G401.6 (cell line): Measurements from ENCODE around the gene COQ7.

Experiments
- FAIRE-seq: peaks from 2 replicates; lab custom pipeline; 2012; peaks lifted over from hg19 to GRCh38; lab: Jason Lieb, UNC

Gene COQ7

DNA sequence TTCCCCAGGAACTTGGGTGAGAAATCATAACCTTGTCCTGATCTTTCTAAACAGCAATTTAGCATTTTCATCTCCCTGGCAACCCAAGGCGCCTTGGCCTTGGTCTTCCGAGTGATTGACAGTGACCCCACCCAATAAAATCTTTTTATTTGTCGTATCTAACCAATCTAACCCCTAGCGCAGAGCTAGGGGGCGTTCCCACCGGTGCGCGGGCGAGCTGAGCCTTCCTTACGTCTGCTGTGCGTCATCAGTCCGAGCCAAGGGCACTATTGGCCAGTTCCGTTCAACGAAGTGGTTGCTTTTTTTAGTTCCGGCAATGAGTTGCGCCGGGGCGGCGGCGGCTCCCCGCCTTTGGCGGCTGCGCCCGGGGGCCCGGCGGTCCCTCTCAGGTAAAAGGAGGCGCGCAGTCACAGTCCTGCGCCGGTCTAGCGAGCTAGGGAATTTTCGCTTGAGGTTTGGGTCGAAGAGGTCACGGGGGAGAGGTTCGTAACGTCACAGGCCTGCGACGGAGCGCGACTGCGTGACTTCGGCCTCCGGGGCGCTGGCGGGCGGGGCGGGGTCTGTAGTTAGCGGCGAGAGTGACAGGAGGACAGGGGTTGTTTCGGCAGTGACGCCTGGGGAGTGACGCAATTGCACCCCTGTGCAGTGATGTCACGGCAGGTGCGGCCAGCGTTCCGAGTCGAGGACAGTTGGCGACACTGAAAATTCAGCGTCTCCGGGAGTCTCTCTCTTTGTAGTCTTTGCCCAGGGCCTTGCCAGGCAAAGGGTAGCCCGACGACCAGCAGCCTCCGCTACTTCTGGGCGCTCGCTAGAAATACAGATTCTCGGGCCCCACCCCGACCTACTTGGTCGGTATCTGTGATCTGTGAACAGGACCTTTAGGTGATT is at the start of gene COQ7:
TSS of gene COQ7 (plus strand) at position 266 of the 888 bp plus-strand sequence. CDS start at position 317, 51 bp downstream.
- peak; percentile 97 for FAIRE-seq

DNA sequence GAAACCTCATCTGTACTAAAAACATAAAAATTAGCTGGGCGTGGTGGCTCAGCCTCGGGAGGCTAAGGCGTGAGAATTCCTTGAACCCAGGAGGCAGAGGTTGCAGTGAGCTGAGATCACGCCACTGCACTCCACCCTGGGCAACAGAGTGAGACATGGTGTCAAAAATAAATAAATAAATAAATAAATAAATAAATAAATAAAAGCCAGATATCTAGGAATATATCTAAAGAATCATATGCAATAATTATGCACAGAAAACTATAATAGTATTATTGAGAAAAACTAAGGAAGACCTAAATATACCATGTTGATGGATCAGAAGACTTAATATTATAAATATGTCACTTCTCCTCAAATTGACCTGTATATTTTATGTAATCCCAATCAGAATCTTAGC is 46.7 kb upstream of the COQ7 start:
- no peak for FAIRE-seq

DNA sequence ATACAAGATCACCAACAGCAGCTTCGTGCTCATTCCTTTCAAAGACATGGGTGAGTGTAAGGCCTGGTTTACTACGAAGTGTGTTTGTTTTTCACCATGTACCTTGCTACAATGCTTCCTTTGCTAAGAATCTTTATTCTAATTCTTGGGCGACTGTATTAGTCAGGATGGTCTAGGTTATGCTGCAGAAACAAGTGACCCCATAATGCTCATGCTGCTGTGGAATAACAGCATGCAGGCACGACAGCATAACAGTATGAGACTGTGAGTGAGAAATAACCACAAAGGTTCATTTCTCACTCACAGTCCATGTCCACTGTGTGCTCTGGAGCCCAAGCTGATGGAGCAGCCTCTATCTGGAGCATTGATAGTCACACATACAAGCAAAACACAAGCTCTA is 45.7 kb upstream of the COQ7 start:
- no peak for FAIRE-seq

DNA sequence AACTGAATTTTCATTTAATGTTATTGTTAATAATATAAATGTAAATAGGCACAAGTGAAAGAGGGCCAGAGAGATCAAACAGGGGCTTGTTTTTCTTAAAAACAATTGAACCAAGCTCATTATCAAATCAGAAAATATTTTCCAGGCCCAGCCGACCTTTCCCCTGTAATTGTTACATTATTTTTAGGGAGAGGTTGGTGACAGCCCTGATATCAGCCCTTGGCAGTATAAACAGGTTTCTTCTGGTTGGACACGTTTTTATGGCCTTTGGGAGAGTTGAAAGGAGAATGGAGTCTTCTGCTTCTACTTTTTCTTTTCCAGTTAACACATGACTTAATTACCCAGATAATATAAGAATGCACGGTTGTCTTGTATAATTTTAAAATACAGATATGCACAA is 40.0 kb upstream of the COQ7 start:
- FAIRE-seq: no peak

DNA sequence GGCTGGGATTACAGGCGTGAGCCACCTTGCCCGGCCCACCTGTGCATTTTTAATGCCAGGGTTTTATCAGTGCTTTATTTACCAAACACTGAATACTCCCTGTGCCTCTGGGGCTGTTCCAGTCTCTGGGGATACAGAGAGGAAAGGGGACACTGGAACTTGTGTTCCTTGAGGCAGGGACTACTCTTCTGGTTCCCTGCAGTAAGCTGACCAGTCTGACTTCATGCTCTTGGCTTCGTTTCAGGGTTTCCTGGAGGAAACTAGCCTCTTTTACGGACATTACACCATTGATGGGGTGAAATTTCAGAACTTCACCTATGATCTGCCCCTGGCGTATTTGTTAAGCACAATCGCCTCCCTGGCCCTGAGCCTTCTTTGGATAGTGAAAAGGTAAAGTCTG is 37.4 kb upstream of the COQ7 start:
- FAIRE-seq: no peak

DNA sequence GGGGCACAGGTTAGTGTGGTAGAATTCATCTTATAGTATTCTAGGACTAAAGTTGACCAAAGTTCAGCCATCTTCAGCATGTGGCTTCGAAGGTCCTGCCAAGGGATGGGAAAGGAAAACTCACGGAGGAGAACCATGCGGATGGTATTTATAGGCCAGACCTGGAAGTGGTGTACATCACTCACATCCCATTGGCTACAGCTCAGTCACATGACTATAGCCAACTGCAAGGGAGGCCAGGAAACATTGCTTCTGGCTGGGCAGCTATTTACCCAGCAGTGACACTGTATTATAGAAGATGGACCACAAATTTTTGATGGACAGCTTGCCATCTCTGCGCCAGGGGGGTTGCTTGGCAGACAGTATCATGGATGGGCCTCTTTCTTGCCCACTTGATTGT is 35.7 kb upstream of the COQ7 start:
- no peak for FAIRE-seq

DNA sequence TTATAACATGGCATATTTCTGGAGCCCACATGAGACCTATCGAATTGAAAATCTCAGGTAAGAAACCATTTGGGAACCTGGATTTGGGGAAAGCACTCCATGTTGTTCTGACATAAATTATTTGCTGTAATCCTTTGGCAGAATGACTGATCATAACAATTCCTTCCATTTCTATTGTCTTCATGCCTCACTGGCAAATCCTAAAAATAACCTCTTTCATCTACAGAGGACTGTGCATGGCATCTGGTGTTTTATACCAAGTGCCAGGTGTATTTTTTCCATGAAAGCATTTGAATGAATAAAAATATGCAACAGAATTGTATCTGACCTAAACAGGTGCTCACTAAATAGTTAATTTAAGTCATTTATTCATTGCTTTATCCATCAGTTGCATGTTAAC is 33.7 kb upstream of the COQ7 start:
- no peak for FAIRE-seq

DNA sequence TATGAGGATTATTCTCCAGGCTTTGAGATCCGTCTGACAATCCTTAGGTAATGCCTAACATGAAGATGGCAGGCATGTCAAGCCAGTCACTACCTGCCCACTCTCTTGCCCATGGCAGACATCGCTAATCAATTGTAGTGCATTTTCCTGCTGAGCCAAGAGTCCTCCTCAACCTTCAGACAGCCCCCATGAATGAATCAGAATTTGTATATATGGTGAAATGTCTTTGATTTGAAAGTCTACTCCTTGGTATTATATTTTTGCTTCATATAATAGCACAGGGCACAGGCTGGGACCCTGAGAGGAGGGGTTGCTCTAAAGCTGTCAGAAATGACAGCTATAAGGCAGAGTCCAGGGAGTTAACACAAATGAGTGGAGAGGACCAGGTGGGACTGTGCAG is 27.0 kb upstream of the COQ7 start:
- no peak for FAIRE-seq

- FAIRE-seq: no peak
Measured at GRCh38 chr16:19044769-19045168, 22.6 kb upstream of the COQ7 start.

DNA sequence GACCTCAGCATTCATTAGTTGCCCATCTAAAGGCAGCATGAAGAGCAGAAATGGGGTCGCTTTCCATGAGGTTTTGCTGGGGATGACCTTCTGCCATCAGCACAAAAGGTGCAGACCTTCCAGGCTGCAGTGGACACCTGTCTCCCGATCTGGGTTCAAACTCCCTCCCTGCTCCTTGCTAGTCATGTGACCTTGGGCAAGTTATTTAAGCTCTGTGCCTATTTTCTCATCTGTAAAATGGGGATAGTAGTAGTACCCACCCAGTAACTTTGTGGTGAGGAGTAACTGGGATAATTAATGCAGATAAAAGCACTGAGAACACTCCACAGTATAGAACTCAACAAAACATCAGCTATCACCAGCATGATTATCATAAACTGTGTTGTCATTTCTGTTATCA is 21.4 kb upstream of the COQ7 start:
- no peak for FAIRE-seq

DNA sequence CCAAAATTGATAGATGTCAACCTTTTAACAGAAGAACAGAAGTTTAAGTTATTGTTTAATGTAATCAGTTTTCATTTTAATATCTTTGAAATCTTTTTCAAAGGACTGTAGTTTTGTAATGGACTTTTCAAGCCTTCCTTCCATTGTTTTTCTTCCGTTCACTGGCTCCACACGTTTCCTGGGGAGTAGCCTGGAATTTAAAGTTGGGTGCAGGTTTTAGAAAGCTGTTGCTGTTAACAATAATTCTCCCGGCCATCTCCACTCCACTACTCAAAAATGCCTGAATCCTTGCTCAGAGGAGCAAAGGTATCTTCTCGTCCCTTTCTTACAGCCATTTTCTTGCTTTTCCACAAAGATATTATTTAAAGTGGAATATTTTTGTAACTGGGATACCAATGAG is 4.7 kb upstream of the COQ7 start:
- no peak for FAIRE-seq

GRCh38 chr16:19066988-19067348 is 446 bp upstream of the COQ7 start:
- FAIRE-seq: no peak

DNA sequence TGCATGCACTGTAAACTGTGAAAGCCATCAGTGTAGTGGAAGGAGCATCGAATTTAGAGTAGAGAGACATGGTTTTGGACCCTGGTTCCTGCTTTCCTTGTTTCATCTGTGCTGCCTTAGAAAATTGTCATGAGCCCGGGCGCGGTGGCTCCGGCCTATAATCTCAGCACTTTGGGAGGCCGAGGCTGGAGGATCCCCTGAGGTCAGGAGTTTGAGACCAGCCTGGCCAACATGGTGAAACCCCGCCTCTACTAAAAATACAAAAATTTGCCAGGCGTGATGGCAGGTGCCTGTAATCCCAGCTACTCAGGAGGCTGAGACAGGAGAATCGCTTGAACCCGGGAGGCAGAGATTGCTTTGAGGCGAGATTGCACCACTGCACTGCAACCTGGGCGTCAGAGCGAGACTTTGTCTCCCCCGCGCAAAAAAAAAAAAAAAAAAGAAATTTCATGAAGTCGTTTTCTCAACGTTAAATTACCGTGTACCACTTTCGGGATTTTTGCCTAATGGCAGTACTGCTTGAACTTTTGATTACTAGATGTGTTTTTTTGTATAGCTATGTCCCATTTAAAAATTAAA is 912 bp downstream of the COQ7 start:
- no peak for FAIRE-seq

GRCh38 chr16:19071811-19072777 is 4.7 kb downstream of the COQ7 start:
- FAIRE-seq: no peak

DNA sequence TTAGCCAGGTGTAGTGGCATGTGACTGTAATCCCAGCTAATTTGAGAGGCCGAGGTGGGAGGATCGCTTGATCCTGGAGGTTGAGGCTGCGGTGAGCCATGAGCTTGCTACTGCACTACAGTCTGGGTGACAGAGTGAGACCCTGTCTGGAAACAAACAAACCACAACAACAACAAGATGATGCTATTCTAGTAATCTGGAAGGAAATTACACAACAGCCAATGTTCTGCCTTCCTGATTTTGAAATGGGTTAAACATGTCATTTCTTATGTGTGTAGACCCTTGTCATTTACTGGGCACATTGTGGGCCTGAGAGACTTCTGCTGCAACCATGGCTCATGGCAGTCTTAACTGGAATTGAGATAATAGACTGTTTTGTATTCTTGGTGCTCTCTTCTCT is 5.9 kb downstream of the COQ7 start:
- no peak for FAIRE-seq

GRCh38 chr16:19073863-19074262 is 6.4 kb downstream of the COQ7 start:
- no peak for FAIRE-seq

- no peak for FAIRE-seq
Measured at GRCh38 chr16:19075511-19075910, 8.1 kb downstream of the COQ7 start.

GRCh38 chr16:19077879-19078278 is 10.5 kb downstream of the COQ7 start:
- no peak for FAIRE-seq

DNA sequence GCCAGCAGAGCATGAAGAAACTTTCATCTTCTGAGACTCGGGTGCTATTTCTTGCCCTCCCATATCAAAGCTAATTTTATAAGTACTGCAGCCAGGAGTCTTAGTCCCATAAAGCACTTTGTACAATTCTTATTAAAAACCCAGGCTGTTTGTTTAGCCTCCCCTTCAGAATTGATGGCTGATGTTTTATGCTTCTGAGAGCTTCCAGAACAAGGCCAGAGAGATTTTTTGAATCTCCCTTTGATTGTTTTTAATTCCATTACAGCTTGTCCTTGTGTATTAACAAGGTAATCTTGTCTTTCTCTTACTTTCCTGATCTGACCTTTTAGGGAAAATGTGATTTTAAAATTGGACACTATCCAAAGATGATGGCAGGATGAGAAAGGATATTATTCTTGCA is 16.3 kb downstream of the COQ7 start:
- no peak for FAIRE-seq

GRCh38 chr16:19084139-19084538 is 16.7 kb downstream of the COQ7 start:
- no peak for FAIRE-seq

- no peak for FAIRE-seq
Measured at GRCh38 chr16:19084879-19085278, 17.5 kb downstream of the COQ7 start.

- FAIRE-seq: no peak
Measured at GRCh38 chr16:19085679-19086200, 18.3 kb downstream of the COQ7 start.
